Putamen (tissue), 1 donor: ENCODE measurements around the gene FKBP11.
A peak's percentile ranks its signal among the peaks of the same experiment; 100 is the strongest.
"Not testable (repeated sequence)": the region's sequence is repeated elsewhere in the genome, so short reads cannot be mapped to it uniquely, and the experiment has no call there.

ENCODE experiments used
- DNase-seq: peaks from one replicate; pipeline ENCODE4 v3.0.0-alpha.2; 2016; ENCODE audit warnings: low spot score

The FKBP11 gene

DNA sequence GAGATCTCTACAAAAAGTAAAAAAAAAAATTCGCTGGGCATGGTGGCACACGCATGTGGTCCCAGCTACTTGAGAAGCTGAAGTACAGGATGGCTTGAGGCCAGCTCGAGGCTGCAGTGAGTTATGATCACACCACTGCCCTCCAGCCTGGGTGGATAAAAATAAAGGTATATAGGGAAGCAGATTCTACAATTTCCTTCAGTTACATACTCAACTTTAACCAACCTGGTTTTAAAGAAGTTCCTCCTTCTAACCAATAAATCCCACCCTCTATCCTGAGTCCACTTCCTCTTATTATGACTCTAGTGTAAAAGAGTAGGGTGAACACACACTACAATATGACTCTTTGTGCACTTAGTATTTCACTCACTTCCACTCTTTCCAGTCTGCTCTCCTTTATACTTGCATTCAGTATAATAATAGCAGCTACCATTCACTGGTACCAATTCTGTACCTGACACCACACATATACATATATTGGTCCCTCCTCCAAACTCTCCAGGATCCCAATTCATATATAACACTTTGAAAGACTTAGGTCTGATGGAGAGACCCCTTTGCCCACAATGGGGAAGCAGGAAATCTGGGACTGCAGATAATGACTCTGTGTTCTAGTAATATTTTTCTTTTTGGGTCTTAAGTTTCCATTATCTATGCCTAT lies 29.7 kb upstream of the FKBP11 start:
- no peak for DNase-seq

DNA sequence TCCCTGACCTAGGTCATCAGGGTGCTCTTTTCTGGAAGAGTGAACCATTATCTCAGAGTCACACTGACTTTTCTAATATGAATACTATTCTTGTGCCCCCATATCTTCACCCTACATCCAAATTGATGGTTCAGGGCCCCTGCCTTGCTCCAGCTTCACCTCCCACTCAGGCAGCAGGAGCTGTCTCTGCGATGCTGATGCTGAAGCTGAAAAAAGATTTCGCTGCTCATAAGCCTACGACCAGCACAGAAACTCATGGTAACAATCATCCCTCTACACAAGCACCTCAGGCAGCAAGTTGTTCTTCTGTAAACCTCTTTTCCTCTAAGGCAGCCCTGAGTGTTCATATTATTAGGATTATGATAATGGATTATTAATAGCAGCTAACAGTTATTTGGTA lies 28.8 kb upstream of the FKBP11 start:
- peak; percentile 32 for DNase-seq

DNA sequence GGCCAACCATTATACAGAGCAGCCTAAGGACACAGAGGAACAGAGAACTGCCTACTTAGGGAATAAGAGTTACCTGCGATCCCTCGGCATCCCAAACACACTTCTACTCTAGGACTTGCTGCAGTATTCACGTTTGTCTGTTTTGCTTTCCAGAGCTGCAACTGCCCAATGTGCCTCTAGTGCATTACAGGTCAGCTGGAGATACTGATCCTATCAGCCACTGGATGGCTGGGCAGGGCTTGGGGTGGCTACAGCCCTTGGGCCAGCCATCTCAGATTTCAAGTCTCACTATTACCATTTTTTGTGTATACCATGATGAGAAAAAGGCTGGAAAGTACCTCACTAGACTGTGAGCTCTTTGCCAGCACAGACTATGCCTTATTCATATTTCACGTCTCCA lies 27.4 kb upstream of the FKBP11 start:
- no peak for DNase-seq

DNA sequence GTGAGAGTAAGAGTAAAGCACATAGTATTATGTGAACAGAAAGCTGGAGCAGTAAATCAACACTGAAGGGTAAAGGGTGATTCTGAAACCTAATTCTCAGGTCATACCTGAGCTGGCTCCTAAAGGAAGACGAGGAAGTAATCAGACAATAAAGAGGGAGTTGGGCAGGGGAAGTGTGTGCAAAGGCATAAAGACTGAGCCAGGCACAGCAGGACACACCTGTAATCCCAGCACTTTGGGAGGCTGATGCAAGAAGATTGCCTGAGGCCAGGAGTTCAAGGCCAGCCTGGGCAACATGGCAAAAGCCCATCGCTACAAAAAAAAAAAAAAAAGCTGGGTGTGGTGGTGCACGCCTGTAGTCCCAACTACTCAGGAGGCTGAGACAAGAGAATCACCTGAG lies 22.4 kb upstream of the FKBP11 start:
- DNase-seq = no peak

DNA sequence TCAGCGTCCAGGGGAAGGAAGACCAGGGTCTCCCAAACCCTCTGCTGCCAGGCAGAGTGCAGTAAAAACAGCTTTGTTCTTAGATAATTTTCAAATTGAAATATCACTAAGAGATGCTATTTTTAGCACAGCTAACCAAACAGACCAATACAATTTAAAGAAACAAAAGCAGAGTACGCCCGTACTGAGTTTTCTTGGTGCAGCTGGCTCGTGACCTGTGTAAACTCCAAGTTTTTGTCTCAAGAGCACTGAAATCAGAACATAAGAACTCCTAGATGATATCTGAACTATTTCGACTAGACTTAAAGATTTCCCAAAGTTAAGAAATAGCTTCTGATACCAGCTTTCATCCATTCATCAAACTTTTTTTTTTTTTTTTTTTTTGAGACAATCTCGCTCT lies 21.7 kb upstream of the FKBP11 start:
- DNase-seq = no peak

DNA sequence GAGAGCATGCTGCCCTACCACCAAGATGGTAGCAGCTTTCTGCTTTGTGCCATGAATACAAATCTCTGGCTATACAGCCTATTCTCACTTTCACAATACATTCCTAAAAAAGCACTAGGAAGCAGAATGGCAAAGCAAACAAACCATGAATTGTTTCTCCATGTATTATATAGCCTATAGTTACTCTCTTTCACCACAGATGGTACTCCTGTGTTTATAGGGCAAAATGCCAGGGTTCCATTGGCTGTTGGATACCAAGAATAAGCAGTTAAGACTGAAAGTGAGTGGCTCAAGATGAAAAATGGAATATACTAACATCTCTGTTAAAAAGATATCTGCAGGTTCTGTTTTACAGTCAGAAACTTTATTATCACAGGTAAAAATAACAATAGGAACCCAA lies 20.9 kb upstream of the FKBP11 start:
- no peak for DNase-seq

DNA sequence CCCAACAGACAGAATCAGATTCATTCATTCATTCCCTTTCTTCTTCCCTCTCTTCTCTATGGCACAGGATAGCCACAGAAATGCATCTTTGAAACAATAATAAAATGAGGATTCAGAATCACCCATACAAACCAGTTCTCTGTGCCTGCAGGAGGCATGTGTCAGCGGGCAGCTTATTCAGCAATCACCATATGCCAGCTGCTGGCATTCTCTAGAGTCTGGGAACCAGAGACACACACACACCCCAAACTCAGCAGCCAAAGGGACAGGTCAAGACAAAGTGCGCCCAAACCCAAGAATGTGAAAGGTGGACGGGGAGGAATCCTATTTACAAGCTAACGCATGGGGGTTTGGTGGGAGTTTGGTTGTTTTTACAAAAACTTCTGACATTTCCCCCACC lies 17.9 kb upstream of the FKBP11 start:
- DNase-seq = no peak

DNA sequence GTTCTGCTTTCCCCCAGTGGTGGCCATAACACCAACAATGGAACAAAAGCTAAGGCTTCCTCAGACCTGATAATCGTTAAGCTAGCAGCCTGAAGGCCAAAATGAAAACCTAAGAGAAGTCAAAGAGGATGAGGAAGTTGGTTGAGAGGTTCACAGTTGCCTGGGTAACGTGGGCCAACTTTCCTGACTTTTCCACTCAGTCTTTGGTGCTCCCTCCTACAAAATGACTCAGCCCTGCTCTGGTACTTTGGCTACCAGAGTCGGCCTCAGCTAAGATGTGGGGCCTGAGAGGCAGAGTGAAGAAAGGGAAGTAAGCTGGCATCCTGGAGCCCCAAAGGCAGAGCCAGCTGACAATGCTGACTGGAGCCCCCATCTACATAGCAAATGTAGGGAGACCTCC lies 14.9 kb upstream of the FKBP11 start:
- no peak for DNase-seq

DNA sequence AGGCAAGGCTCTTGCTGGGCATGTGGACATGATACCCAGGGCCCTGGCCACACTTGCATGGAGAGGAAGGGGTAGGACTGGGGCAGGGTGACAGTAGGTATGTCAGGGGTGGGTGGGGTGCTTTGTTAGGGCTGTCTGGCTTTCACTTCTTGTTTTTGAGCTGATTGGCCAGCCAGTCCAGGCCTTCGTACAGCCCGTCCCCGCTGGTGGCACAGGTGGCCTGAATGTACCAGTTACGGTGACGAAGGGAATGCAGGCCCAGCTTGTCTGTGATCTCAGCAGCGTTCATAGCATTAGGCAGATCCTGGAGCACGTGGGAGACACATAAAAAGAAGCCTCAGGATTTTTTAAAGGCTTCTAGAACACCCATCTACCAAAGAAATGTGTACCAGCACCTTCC lies 13.5 kb upstream of the FKBP11 start:
- DNase-seq = peak; percentile 30

DNA sequence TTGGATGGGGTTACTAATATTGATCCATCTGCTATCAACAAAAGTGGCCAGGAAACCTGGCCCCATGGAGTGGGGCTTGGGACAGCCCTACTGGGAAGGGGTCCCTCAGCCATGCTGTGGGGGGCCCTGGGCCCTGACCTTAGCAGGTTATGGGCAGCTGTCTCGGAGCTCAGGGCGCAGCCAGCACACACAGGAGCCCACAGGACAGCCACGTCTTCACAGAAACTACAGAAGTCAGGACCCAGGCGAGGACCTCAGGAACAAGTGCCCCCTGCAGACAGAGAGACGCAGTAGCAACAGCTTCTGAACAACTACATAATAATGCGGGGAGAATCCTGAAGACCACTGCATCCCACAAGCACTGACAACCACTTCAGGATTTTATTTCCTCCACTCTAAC lies 11.9 kb upstream of the FKBP11 start:
- DNase-seq = no peak

DNA sequence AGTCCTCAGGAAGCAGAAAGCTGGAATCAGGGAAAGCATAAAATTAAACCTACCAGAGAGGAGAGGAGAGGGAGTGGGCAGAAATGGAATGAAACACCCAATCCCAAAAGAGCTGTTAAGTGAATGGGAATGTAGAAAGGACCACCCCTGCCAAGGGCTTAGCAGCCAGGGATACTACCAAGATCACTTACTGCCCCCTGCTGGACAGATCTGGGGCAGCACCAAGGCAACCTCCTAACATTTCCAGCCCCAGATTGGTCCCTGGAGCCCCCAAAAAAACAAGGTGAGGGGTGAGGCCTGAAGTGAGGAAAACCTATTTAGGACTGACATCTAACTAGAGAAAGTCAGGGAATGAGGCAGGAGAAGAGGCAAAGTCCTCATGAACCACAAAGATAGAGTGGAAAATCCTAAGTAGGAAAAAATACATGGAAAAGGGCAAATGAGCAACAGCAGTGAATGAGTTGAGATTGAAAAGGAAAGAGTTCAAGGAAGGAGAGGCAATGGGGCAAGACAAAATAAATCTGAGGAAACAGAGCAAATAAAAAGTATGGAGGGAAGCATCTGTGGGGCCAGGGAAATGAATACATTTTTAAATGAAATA lies 11.2 kb upstream of the FKBP11 start:
- peak; percentile 39 for DNase-seq

DNA sequence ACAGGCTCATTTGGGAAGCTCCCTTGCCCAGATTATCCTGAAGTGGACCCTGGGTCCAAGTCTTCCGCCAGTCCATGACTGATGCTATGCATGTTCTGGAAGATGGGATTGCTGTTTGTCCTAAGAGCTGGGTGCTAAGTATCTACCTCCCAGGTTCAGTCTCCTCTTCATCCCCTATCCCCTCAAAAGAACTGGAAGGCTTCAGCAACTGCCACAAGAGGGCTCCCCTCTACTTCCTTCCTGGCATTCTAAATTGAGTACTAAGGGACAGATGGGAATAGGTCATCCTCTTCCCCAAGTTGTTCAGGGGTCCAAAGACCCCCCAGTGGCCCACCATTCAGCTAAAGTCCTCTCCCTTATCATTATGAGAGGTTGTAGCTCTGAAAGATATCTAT lies 9.0 kb upstream of the FKBP11 start:
- no peak for DNase-seq

DNA sequence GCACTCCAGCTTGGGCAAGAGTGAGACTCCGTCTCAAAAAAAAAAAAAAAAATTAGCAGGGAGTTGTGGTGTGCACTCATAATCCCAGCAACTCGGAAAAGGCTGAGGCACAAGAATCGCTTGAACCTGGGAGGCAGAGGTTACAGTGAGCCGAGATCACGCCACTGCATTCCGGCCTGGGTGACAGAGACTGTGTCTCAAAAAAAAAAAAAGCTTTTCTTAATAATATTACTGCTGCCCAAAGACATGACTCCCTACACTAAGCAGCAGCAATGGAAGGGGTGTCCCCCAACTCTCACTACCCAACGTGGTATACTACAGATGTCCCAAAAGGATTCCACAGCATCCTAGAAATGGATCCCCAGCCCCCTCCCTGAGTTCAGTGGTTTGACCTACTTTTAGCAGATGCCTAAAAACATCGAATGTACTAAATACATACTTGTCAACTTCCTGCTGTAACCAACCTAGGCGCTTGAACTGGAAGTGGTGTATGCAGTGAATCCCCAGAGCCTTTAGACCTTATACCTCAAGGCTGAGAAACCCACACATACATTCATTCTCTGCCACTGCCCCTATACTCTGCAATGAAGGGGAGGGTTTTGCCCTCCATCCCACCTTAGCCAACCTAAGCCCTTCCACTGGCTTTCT lies 8.5 kb upstream of the FKBP11 start:
- DNase-seq = no peak

DNA sequence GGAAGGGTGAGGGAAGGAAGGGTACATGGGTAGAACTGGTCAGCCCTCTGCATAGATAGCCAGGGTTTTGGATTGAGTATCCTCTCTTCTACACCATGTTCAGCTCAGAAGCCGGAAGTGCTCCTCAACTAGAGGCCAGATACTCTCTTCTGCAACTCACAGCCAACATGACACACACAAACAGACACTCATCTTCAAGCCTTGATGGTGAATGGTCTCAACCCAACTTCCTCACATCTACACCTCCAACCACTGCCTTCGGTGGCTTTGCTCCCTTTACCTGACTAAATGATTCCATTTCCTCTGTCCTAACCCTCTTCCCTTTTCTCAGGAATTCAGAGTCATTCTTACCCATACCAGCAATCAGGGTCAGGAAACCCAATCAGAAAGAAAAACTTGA lies 7.6 kb upstream of the FKBP11 start:
- DNase-seq = no peak

DNA sequence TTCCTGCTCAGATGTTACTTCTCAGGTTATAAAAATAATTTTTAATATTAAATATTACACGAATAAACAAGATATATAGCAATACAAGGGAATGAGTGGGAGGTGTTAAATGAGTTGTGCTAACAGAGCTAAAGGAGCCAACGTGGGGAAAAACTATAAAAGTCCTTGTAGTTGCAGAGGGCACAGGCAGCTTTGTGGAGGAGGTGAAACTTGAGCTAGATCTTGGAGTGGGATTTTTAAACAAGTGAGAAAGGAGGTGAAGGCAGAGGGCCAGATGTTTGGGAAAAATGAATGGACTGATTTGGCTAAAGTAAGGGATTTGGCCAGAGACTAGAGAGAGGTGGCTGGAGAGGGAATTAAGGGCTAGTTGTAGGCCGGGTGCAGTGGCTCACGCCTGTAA lies 5.2 kb upstream of the FKBP11 start:
- no peak for DNase-seq

DNA sequence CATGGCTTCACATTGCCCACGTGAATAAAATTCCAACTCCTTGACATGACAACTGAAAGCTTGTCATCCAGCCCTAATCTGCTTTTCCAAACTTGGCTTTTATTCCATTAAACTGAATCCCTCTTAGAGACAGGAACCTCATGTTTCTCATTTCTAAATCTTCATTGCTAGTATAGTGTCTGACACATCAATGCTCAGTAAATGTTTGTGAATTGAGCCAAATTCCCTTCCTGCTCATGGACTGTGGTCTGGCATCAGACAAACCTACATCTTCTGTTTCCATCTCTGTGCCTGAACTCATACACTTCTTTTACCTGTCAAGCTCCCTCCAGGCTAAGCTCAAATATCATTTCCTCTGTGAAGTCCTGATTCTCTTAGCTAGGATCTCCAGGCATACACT lies 4.3 kb upstream of the FKBP11 start:
- DNase-seq = no peak

DNA sequence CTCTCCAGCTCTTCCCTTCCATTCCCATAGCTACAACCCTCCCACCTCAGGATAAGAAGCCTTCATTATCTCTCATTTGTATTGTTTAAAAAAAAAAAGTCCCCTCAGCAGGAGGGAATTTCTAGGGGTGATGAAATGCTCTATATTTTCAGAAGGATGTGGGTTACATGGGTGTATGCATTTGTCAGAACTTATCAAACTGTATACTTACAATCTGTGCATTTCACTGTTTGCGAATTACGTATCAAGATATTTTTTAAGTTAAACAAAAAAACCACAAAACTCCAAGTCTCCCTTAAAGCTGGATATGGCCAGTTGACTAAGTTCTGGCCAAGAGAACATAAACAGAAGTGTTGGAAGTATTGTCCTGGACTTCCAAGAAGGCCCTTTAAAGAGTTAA lies 2.0 kb upstream of the FKBP11 start:
- no peak for DNase-seq

DNA sequence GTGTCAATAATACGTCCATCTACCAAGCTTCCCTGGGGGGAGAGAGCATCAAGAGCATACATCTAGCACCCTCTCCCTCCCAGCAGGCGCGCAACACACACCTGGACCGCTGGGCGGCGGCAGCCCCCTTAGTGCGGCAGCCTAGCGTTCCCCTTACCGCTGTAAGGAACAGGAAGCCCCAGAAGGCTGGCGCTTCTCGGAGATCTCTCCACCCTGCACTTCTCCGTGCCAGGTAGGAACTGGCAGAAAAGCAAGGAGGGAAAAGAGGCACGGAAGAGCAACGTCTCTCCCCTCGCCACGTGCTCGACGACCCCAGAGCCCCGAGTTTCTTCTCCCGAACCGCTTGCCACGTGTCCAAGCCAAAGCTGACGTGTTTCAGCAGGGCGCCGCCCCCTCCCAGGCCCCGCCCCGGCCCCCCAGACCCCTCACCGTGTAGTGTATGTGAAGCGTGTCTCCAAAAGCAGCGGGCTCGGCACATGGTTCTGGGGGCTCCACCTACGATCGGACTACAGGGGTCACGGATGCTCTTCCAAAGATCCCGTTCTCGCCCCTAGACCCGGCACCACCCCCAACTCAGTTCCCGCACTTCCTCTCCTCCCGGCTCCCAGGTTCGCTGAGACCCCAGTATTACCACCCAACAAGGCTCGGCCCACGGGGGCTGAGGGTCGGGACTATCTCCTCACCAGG lies 532 bp downstream of the FKBP11 start:
- DNase-seq = no peak

DNA sequence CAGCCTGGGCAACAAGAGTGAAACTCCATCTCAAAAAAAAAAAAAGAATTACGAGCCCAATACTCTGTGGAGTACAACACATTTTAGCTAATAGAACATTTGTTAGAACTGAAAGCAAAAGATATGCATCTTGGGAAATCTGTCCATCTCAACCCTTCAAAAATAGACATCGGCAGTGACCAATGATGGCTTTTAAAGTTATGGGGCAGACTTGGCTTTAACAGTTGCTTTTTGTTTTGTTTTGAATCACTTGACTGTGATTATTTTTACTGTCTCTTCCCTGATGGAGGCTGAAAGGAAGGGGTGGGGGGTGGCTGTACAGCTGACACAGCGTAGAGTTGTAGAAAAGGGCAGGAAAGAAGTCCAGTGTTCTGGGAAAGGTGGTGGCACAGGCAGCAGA lies 2.2 kb downstream of the FKBP11 start:
- DNase-seq = no peak

DNA sequence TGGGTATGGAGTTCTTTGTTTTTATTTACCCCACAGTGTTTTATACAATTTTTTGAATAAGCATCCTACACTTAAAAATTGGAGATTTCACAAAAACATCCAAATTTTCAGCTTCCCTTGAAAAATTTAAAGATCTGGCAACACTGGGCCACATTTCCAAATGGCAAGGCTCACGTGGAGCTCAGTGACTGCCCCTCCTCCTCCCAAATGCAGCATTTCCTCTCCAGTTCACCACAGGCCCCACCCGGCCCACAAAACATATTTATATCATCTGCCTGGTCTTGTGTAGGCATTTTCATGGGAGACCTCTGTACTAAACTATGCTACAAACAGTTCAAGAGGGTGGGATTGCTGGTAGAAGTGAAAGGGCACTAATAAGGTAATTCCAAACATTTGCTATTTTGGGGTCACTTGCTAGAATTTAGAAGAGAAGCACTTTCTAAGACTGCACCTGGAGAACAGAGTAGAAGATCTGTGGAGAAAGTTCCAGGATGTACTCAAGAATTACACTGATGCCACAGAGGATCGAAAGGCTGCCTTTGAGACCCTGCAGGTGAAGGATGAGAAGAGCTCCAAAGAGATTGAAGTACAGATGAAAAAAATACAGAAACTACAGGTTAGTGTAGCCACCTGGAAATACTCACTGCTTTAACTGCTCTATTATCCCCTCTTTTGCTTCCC lies 7.3 kb downstream of the FKBP11 start:
- no peak for DNase-seq

DNA sequence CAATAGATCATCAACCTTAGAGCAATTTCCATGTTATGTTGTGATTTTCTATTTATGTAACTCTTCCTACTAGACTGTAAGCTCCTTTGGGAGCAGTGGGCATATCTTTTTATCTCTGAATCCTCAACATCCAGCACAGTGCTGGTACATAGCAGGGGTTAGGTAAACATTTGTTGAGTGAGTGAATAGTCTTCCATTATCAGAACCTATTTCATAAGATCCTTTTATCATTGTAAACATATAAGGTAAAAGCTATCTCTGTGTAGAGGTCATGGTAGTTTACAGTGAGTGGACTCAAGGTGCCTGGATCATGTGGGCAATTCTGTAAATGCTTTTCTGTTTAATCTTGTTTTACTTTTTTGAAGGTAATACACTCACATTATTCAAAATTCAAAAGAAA lies 15.1 kb downstream of the FKBP11 start:
- DNase-seq = no peak

DNA sequence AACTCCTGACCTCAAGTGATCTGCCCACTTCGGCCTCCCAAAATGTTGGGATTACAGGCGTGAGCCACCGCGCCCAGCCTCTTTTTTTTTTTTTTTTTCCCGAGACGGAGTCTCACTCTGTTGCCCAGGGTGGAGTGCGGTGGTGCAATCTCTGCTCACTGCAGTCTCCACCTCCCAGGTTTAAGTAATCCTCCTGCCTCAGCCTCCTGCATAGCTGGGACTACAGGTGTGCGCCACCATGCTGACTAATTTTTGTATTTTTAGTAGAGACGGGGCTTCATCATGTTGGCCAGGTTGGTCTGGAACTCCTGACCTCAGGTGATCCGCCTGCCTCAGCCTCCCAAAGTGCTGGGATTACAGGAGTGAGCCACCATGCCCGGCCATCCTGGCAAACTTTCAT lies 15.6 kb downstream of the FKBP11 start:
- DNase-seq = not testable (repeated sequence)

DNA sequence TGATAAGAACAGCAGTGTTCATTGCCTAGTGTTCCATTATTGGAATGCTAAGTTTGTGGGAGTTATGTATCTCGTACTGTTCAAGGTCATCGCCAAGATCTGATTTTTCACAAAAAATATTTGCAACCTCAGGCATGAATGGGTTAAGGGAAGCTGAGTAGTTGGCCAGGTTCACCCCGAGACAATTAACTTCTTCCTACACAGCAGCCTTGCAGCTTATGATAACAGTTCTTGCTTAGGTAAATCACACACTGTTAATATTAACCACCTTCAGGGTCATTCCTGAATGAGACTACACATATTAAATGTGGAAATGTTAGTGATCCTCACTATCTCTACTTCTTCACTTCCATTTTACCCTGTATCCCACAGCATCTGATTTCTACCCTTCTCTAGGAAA lies 18.0 kb downstream of the FKBP11 start:
- no peak for DNase-seq
